Breast epithelium (tissue), 4 donors: ENCODE data around the gene CAMK4. TPM values are rescaled to one million over a fixed set of nuclear protein-coding genes. Genes with fewer than 3 reads are reported as not detected.

Experiments
- DNase-seq, 2 donors: peaks; one replicate each; pipeline ENCODE4 v3.0.0-alpha.2; 2019; ENCODE audit warnings: low spot score in 2 of 2
- H3K27ac ChIP-seq, 2 donors: fragments of 200-600 bp; sonication (generic) in 1 of 2; one replicate each; pipeline ENCODE4 v1.5.1; 2016 to 2019; ENCODE audit warnings: mild to moderate bottlenecking in 1 of 2
- H3K27me3 ChIP-seq, 2 donors: fragments of 200-600 bp; sonication (generic) in 1 of 2; one replicate each; pipeline versions ENCODE4 v1.5.1 to v1.6.0; 2017 to 2019; ENCODE audit warnings: control low read depth in 1 of 2, mild to moderate bottlenecking in 1 of 2
- H3K36me3 ChIP-seq: fragments of 200-600 bp; one replicate; pipeline ENCODE4 v1.5.1; 2019
- H3K4me1 ChIP-seq, 2 donors: fragments of 200-600 bp; sonication (generic); one replicate each; pipeline ENCODE4 v1.5.1; 2016 to 2019; ENCODE audit warnings: control low read depth in 1 of 2
- H3K4me3 ChIP-seq, 3 donors: fragments of 200-600 bp; sonication (generic); 1 replicate in 2 of 3; 2 replicates in 1 of 3; pipeline ENCODE4 v1.5.1; 2016 to 2019; ENCODE audit warnings: mild to moderate bottlenecking in 3 of 3, moderate library complexity in 2 of 3
- H3K9me3 ChIP-seq, 2 donors: fragments of 200-600 bp; sonication (generic) in 1 of 2; one replicate each; pipeline ENCODE4 v1.5.1; 2016 to 2019; ENCODE audit warnings: control low read depth in 1 of 2
- POLR2A ChIP-seq: fragments of 450-650 bp; IDR thresholded peaks from one replicate; pipeline ENCODE4 v1.6.1; 2016; ENCODE audit warnings: antibody characterized with exemption, mild to moderate bottlenecking, moderate library complexity
- POLR2AphosphoS5 ChIP-seq, 3 donors: sonication (generic); formaldehyde crosslinking; IDR thresholded peaks; one replicate each; pipeline ENCODE4 v1.6.1; 2017; ENCODE audit warnings: antibody characterized with exemption in 3 of 3
- intact Hi-C: fragments of 100-400 bp; cut with DNase I; formaldehyde crosslinking; loops from one replicate; pipeline ENCODE4 v1.15.1; 2023; ENCODE audit warnings: low total_unique reads
- total RNA-seq, 3 donors: library from RNA; depleted of rRNA; stranded (reverse); fragments of >200 nt; gene quantifications; one replicate each; pipeline ENCODE4 v1.1.0, GENCODE V29; 2016
- TF ChIP-seq, protein P1 (sequence below), 3 donors: fragments of 450-650 bp; IDR thresholded peaks; one replicate each; pipeline ENCODE4 v1.5.1; 2016 to 2017; ENCODE audit warnings: antibody characterized with exemption in 3 of 3, mild to moderate bottlenecking in 3 of 3, moderate library complexity in 3 of 3

CAMK4 gene
- total RNA-seq, 3 donors from 2014 or later = 0.98 to 1.5 (median 1.4) TPM

DNA sequence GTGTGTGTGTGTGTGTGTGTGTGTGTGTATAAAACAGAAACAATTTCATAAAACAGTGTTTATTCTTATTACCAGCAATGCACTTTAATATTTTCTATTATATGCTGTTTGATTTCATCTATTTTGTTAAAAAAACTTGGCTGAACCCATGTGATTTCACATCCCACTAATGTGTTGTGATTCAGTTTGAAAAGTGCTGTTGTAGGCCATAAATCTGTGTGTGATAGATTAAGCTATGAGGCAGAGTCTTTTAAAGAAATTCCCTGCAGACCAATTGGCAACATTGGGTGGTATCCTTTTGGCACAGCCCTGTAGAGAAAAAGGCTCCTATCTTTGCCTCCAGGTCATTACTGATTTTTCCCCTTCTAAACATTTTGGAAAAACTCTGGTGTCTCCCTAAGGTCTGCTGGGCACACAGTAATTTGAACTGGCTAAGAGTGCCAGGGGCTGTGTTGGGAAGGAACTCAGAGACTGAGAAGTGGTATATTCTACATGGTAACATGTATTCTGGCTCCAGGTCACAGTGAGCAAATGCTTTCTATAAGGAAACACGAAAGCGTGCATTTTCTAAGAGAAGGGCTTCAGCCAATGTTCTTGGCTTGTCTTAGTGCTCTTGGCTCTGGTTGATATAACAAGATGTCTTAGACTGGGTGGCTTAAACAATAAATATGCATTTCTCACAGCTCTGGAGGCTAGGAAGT lies 4.5 kb downstream of the CAMK4 start:
- H3K4me3 ChIP-seq = no peak overlapping the region
- H3K9me3 ChIP-seq = no peaks in the 10 kb centered on the region
- no peak overlapping the region for H3K27ac ChIP-seq
- no peaks in the 10 kb centered on the region for H3K36me3 ChIP-seq
- intact Hi-C loops = no loop called here
- no peaks in the 10 kb centered on the region for H3K4me1 ChIP-seq
- DNase-seq = no peak
- peaks cover 0 to 27% of the 10 kb centered on the region in 2 donors for H3K27me3 ChIP-seq
- TF ChIP-seq, protein P1, sequence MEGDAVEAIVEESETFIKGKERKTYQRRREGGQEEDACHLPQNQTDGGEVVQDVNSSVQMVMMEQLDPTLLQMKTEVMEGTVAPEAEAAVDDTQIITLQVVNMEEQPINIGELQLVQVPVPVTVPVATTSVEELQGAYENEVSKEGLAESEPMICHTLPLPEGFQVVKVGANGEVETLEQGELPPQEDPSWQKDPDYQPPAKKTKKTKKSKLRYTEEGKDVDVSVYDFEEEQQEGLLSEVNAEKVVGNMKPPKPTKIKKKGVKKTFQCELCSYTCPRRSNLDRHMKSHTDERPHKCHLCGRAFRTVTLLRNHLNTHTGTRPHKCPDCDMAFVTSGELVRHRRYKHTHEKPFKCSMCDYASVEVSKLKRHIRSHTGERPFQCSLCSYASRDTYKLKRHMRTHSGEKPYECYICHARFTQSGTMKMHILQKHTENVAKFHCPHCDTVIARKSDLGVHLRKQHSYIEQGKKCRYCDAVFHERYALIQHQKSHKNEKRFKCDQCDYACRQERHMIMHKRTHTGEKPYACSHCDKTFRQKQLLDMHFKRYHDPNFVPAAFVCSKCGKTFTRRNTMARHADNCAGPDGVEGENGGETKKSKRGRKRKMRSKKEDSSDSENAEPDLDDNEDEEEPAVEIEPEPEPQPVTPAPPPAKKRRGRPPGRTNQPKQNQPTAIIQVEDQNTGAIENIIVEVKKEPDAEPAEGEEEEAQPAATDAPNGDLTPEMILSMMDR (IDR thresholded peaks at IDR 0.05) = no peak
- TF ChIP-seq POLR2AphosphoS5 (IDR thresholded peaks at IDR 0.05) (no peak), POLR2A (no peak)

- TF ChIP-seq POLR2A = no peak
- no peak overlapping the region for H3K4me3 ChIP-seq
- no peaks in the 10 kb centered on the region for H3K9me3 ChIP-seq
- no peak for DNase-seq
- no peak overlapping the region for H3K27ac ChIP-seq
- H3K36me3 ChIP-seq = no peaks in the 10 kb centered on the region
- intact Hi-C loops = no loop called here
- peaks cover 0 to 27% of the 10 kb centered on the region in 2 donors for H3K27me3 ChIP-seq
- no peaks in the 10 kb centered on the region for H3K4me1 ChIP-seq
These were observed 5.1 kb downstream of the CAMK4 start for GRCh38 chr5:111229221-111229835.

DNA sequence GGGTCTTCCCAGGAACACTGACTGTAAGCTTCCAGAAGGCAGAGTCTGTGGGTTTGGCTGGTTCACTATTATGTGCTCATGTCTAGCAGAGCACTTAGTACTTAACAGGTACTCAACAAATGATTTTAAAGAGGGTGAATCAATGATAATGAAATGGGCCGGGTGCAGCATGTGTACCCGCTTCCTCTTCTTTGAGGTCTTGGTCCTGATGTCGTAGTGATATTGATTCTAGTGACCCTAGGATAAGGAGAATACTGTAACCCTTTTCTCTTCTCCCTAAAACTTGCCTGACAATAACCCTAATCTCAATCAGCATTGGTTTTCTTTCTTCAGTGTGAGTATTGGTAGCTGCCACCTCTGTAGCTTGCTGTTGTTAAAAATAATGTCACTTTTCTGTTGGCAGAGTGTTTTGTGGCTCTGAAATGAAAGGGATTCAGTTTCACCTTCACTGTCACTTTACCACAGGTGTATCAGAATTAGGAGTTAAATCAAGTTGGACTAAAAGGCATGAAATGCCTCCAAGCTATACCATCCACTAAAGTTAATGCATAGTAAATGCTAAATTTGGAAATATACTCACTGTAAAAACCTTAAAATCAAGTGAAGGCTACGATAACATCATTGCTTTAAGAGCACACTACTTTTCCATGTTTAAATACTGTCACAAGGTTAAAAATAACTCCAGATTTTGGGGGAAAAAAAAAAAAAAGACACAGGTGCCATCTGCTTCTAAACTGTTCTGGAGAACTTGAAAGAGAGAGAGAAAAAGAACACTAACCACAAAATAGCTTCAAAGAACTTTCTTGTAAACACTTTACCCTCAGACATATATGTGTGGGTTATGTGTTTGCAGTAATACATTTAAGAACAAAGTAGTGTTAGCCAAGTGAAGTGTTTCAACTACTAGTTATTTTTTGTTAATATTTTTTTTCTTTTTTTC lies 6.0 kb downstream of the CAMK4 start:
- no peak for TF ChIP-seq POLR2A
- no peak for TF ChIP-seq POLR2AphosphoS5 (IDR thresholded peaks at IDR 0.05)
- TF ChIP-seq, protein P1 (IDR thresholded peaks at IDR 0.05) = no peak
- intact Hi-C loops = no loop called here
- Histone ChIP-seq H3K4me3 (no peak overlapping the region), H3K36me3 (no peaks in the 10 kb centered on the region), H3K4me1 (no peaks in the 10 kb centered on the region), H3K27me3 (peaks cover 0 to 21% of the 10 kb centered on the region in 2 donors), H3K9me3 (no peaks in the 10 kb centered on the region), H3K27ac (no peak overlapping the region)
- no peak for DNase-seq

DNA sequence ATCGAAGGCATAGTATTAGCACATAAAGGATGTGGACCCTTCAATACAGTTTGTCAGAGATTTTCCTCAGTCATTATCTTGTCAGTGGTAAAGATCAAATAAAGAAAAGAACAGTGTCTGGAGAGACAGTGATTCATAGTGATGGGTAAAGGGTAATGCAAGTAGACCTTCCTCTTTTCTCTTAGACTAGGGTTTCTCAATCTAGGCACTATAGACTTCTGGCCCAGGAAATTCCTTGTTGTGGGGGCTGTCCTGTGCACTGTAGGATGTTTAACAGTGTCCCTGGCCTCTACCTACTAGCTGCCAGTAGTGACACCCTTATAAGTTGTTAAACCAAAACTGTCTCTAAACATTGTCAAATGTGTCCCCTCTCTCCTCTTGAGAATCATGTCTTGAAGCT lies 6.9 kb downstream of the CAMK4 start:
- Histone ChIP-seq H3K4me3 (no peak overlapping the region), H3K27ac (no peak overlapping the region), H3K27me3 (peaks cover 0 to 16% of the 10 kb centered on the region in 2 donors), H3K9me3 (no peaks in the 10 kb centered on the region), H3K36me3 (no peaks in the 10 kb centered on the region), H3K4me1 (no peaks in the 10 kb centered on the region)
- TF ChIP-seq, protein P1 (IDR thresholded peaks at IDR 0.05) = no peak
- no peak for TF ChIP-seq POLR2A
- TF ChIP-seq POLR2AphosphoS5 (IDR thresholded peaks at IDR 0.05) = no peak
- intact Hi-C loops = no loop called here
- DNase-seq = no peak

DNA sequence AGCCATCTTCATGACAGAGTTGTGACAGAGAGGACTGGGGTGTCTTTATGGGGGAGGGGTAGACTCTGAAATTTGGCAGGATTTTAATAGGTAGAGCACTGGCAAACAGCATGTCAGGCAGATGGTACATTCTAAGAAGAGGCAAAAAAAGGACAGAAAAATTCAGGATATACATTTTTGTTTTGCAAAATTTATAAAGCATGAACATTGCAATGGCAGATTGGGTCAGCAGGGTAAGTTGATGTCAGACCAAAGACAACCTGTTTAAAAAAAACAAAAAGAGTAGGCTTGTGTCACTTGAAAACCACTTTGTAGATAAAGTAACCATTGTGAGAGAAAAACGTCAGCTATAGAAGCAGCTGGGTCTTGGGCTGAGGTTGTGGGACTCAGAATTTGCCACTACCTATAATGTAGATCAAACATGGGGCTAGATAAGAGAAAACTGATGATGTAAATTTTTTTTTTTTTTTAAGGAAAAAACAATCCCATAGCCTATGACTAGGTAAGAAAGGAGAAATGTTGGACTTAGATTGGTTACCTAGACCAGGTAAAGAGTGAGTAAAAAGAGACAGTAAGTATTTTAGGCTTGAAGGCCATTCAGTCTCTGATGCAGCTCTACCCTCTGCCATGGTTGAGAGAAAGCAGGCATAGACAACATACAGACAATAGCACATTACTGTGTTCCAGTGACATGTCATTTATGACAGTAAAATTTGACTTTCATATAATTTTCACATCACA lies 8.3 kb downstream of the CAMK4 start:
- H3K4me3 ChIP-seq = no peak overlapping the region
- no peak for DNase-seq
- TF ChIP-seq, protein P1 (IDR thresholded peaks at IDR 0.05) = no peak
- TF ChIP-seq POLR2AphosphoS5 (IDR thresholded peaks at IDR 0.05) (no peak), POLR2A (no peak)
- H3K27ac ChIP-seq = no peak overlapping the region
- H3K27me3 ChIP-seq = peaks cover 0 to 3% of the 10 kb centered on the region in 2 donors
- intact Hi-C loops = no loop called here
- no peaks in the 10 kb centered on the region for H3K4me1 ChIP-seq
- H3K36me3 ChIP-seq = no peaks in the 10 kb centered on the region
- H3K9me3 ChIP-seq = no peaks in the 10 kb centered on the region
